Body of pancreas (tissue), 4 donors: ENCODE measurements around the gene ZNF592.

ENCODE experiments used
- CTCF ChIP-seq, 7 experiments: fragments of 450-650 bp in 4 of 7; fragments of 200-600 bp in 3 of 7; sonication (generic) in 3 of 7; IDR thresholded peaks; one replicate each; pipeline ENCODE4 v1.5.1; 2016 to 2019; ENCODE audit warnings: antibody characterized with exemption in 7 of 7
- POLR2A ChIP-seq, 3 donors: fragments of 450-650 bp; IDR thresholded peaks; one replicate each; pipeline ENCODE4 v1.6.1; 2016; ENCODE audit warnings: antibody characterized with exemption in 3 of 3, mild to moderate bottlenecking in 2 of 3

DNA sequence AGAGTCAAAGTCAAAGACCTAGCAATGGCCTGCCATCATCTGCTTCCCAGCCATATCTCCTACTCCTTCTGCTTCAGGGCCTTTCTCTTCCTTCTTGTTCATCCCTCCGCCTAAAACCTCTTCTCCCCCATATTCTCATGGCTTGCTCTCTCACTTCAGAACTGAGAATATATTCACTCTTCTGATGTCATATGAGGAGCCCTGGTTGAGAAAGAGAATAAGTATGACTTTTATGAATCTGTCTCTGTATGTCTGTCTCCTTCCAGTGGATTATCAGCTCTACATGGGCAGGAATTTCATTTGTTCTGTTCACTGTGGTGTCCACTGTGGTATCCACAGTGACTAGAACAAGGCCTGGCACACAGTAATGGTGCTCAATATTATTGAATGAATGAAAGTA is 11.8 kb downstream of the ZNF592 start:
- no peak for TF ChIP-seq POLR2A (IDR thresholded peaks at IDR 0.05)
- TF ChIP-seq CTCF (IDR thresholded peaks at IDR 0.05), result no peak
